Breast epithelium (tissue), 4 donors: ENCODE results near the gene KCNE3. TPM values are rescaled to one million over a fixed set of nuclear protein-coding genes. Genes with fewer than 3 reads are reported as not detected.
"Not testable (repeated sequence)": the region's sequence is repeated elsewhere in the genome, so short reads cannot be mapped to it uniquely, and the experiment has no call there.

Experiments
- DNase-seq, 2 donors: peaks; one replicate each; pipeline ENCODE4 v3.0.0-alpha.2; 2019; ENCODE audit warnings: low spot score in 2 of 2
- H3K27ac ChIP-seq, 2 donors: fragments of 200-600 bp; sonication (generic) in 1 of 2; one replicate each; pipeline ENCODE4 v1.5.1; 2016 to 2019; ENCODE audit warnings: mild to moderate bottlenecking in 1 of 2
- H3K27me3 ChIP-seq, 2 donors: fragments of 200-600 bp; sonication (generic) in 1 of 2; one replicate each; pipeline versions ENCODE4 v1.5.1 to v1.6.0; 2017 to 2019; ENCODE audit warnings: control low read depth in 1 of 2, mild to moderate bottlenecking in 1 of 2
- H3K36me3 ChIP-seq: fragments of 200-600 bp; one replicate; pipeline ENCODE4 v1.5.1; 2019
- H3K4me1 ChIP-seq, 2 donors: fragments of 200-600 bp; sonication (generic); one replicate each; pipeline ENCODE4 v1.5.1; 2016 to 2019; ENCODE audit warnings: control low read depth in 1 of 2
- H3K4me3 ChIP-seq, 3 donors: fragments of 200-600 bp; sonication (generic); 1 replicate in 2 of 3; 2 replicates in 1 of 3; pipeline ENCODE4 v1.5.1; 2016 to 2019; ENCODE audit warnings: mild to moderate bottlenecking in 3 of 3, moderate library complexity in 2 of 3
- H3K9me3 ChIP-seq, 2 donors: fragments of 200-600 bp; sonication (generic) in 1 of 2; one replicate each; pipeline ENCODE4 v1.5.1; 2016 to 2019; ENCODE audit warnings: control low read depth in 1 of 2
- CTCF ChIP-seq, 3 donors: fragments of 450-650 bp; IDR thresholded peaks; one replicate each; pipeline ENCODE4 v1.5.1; 2016 to 2017; ENCODE audit warnings: antibody characterized with exemption in 3 of 3, mild to moderate bottlenecking in 3 of 3, moderate library complexity in 3 of 3
- POLR2A ChIP-seq: fragments of 450-650 bp; IDR thresholded peaks from one replicate; pipeline ENCODE4 v1.6.1; 2016; ENCODE audit warnings: antibody characterized with exemption, mild to moderate bottlenecking, moderate library complexity
- POLR2AphosphoS5 ChIP-seq, 3 donors: sonication (generic); formaldehyde crosslinking; IDR thresholded peaks; one replicate each; pipeline ENCODE4 v1.6.1; 2017; ENCODE audit warnings: antibody characterized with exemption in 3 of 3
- intact Hi-C: fragments of 100-400 bp; cut with DNase I; formaldehyde crosslinking; loops from one replicate; pipeline ENCODE4 v1.15.1; 2023; ENCODE audit warnings: low total_unique reads
- total RNA-seq, 3 donors: library from RNA; depleted of rRNA; stranded (reverse); fragments of >200 nt; gene quantifications; one replicate each; pipeline ENCODE4 v1.1.0, GENCODE V29; 2016

KCNE3 gene
- total RNA-seq, 3 donors from 2014 or later: 3.6 to 15.8 (median 4.7) TPM

- no peaks in the 10 kb centered on the region for H3K36me3 ChIP-seq
- intact Hi-C loops: no loop called here
- DNase-seq: no peak
- no peaks in the 10 kb centered on the region for H3K9me3 ChIP-seq
- TF ChIP-seq POLR2AphosphoS5 (IDR thresholded peaks at IDR 0.05) (no peak), CTCF (IDR thresholded peaks at IDR 0.05) (no peak), POLR2A (no peak)
- no peak overlapping the region for H3K4me3 ChIP-seq
- peak overlapping the region; percentile 75 to 91 for H3K27ac ChIP-seq
- H3K4me1 ChIP-seq: peaks cover 0 to 17% of the 10 kb centered on the region in 2 donors
- H3K27me3 ChIP-seq: no peaks in the 10 kb centered on the region
Observed at GRCh38 chr11:74417860-74418508, 49.4 kb downstream of the KCNE3 start.

GRCh38 chr11:74417379-74417804 lies 50.0 kb downstream of the KCNE3 start:
- H3K27me3 ChIP-seq: no peaks in the 10 kb centered on the region
- H3K4me3 ChIP-seq: no peak overlapping the region
- intact Hi-C loops: no loop called here
- no peaks in the 10 kb centered on the region for H3K36me3 ChIP-seq
- no peaks in the 10 kb centered on the region for H3K9me3 ChIP-seq
- peaks cover 0 to 17% of the 10 kb centered on the region in 2 donors for H3K4me1 ChIP-seq
- TF ChIP-seq CTCF (IDR thresholded peaks at IDR 0.05): no peak
- no peak for TF ChIP-seq POLR2AphosphoS5 (IDR thresholded peaks at IDR 0.05)
- no peak for TF ChIP-seq POLR2A
- H3K27ac ChIP-seq: peak overlapping the region; percentile 75 to 91
- no peak for DNase-seq

- H3K36me3 ChIP-seq, intact Hi-C loops, H3K27me3 ChIP-seq, DNase-seq, H3K9me3 ChIP-seq, H3K4me3 ChIP-seq: not testable (repeated sequence)
- peak overlapping the region; percentile 45 to 55 for H3K27ac ChIP-seq
- peaks cover 0 to 17% of the 10 kb centered on the region in 2 donors for H3K4me1 ChIP-seq
Observed at GRCh38 chr11:74416974-74417373, 50.4 kb downstream of the KCNE3 start.

GRCh38 chr11:74412733-74413359 lies 54.5 kb downstream of the KCNE3 start:
- DNase-seq: no peak
- TF ChIP-seq POLR2AphosphoS5 (IDR thresholded peaks at IDR 0.05): no peak
- TF ChIP-seq CTCF (IDR thresholded peaks at IDR 0.05): no peak
- no peak for TF ChIP-seq POLR2A
- no peak overlapping the region for H3K27ac ChIP-seq
- no peaks in the 10 kb centered on the region for H3K27me3 ChIP-seq
- H3K4me1 ChIP-seq: peaks cover 0 to 8% of the 10 kb centered on the region in 2 donors
- H3K9me3 ChIP-seq: no peaks in the 10 kb centered on the region
- no peaks in the 10 kb centered on the region for H3K36me3 ChIP-seq
- H3K4me3 ChIP-seq: peak overlapping the region in 2 of 3 donors; percentile 22 to 29
- intact Hi-C loops: no loop called here

- TF ChIP-seq POLR2AphosphoS5 (IDR thresholded peaks at IDR 0.05) (no peak), CTCF (IDR thresholded peaks at IDR 0.05) (no peak), POLR2A (no peak)
- DNase-seq: no peak
- intact Hi-C loops: no loop called here
- H3K36me3 ChIP-seq: no peaks in the 10 kb centered on the region
- peaks cover 0 to 6% of the 10 kb centered on the region in 2 donors for H3K4me1 ChIP-seq
- H3K27ac ChIP-seq: no peak overlapping the region
- H3K4me3 ChIP-seq: no peak overlapping the region
- H3K9me3 ChIP-seq: no peaks in the 10 kb centered on the region
- no peaks in the 10 kb centered on the region for H3K27me3 ChIP-seq
Observed at GRCh38 chr11:74412321-74412720, 55.0 kb downstream of the KCNE3 start.
